ENCODE results near the gene RPL10A. TPM values are rescaled to one million over a fixed set of nuclear protein-coding genes. Genes with fewer than 3 reads are reported as not detected.

RPL10A gene
- polyA plus RNA-seq, 1 of the 3 experiments (the other 2 are of a cell fraction), result 3,548 TPM

DNA sequence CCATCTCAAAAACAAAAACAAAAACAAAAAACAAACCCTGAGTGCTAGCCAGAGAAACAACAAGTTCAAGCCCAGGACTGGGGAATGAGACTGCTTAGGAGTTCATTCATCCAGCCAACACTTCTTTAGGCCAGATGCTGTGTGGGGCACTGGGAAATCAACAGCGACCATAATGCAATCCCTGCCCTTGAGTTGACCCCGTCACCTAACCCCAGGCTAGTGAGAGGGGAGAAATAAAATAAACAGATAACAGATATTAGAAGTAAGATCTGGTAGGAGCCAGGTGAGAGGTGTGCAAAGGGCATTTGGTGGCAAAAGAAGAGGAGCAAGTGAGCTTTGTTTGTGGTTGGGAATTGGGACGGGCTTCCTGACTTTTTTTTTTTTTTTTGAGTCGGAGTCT is 4.9 kb upstream of the RPL10A start:
- no peak overlapping the region for H3K4me3 ChIP-seq (ENCODE audit: low read depth in 2 of 2, low read length in 1 of 2)
- 80% methylated on average over 4 of the region's 4 CpGs for WGBS (ENCODE audit: low lambda C conversion rate)
- no peaks in the 10 kb centered on the region for H3K9me2 ChIP-seq
- no peak overlapping the region for H3K9ac ChIP-seq
- H3K27ac ChIP-seq (ENCODE audit: low read depth in 2 of 2, low read length in 1 of 2), result no peak overlapping the region
- ChIA-PET CTCF (interaction anchor here (1.0 kb wide), 1 partner anchor 121 kb away, joined by 3 read pairs; no protein-coding TSS in a partner anchor), POLR2A (no interaction called here)
- no peak overlapping the region for H3K4me2 ChIP-seq
- H3F3A ChIP-seq (replicated peaks; ENCODE audit: insufficient read depth), result peaks cover under 1% of the 10 kb centered on the region
- no peaks in the 10 kb centered on the region for H3K9me3 ChIP-seq
- TF ChIP-seq, protein P1, sequence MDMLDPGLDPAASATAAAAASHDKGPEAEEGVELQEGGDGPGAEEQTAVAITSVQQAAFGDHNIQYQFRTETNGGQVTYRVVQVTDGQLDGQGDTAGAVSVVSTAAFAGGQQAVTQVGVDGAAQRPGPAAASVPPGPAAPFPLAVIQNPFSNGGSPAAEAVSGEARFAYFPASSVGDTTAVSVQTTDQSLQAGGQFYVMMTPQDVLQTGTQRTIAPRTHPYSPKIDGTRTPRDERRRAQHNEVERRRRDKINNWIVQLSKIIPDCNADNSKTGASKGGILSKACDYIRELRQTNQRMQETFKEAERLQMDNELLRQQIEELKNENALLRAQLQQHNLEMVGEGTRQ (IDR thresholded peaks at IDR 0.05; ENCODE audit: borderline replicate concordance, low read depth, low read length), result no peak
- TF ChIP-seq GABPA (IDR thresholded peaks at IDR 0.05; ENCODE audit: low read depth) (no peak), FOXM1 (IDR thresholded peaks at IDR 0.05; ENCODE audit: low read depth) (no peak), FOXJ3 (CRISPR knock-in tag; IDR thresholded peaks at IDR 0.05) (no peak), CHD2 (IDR thresholded peaks at IDR 0.05; ENCODE audit: low read length, partially characterized antibody) (no peak), RFX5 (IDR thresholded peaks at IDR 0.05; ENCODE audit: low read length) (no peak), TAF1 (IDR thresholded peaks at IDR 0.05; ENCODE audit: borderline replicate concordance, low read depth, low read length) (no peak)
- TF ChIP-seq, protein P2, sequence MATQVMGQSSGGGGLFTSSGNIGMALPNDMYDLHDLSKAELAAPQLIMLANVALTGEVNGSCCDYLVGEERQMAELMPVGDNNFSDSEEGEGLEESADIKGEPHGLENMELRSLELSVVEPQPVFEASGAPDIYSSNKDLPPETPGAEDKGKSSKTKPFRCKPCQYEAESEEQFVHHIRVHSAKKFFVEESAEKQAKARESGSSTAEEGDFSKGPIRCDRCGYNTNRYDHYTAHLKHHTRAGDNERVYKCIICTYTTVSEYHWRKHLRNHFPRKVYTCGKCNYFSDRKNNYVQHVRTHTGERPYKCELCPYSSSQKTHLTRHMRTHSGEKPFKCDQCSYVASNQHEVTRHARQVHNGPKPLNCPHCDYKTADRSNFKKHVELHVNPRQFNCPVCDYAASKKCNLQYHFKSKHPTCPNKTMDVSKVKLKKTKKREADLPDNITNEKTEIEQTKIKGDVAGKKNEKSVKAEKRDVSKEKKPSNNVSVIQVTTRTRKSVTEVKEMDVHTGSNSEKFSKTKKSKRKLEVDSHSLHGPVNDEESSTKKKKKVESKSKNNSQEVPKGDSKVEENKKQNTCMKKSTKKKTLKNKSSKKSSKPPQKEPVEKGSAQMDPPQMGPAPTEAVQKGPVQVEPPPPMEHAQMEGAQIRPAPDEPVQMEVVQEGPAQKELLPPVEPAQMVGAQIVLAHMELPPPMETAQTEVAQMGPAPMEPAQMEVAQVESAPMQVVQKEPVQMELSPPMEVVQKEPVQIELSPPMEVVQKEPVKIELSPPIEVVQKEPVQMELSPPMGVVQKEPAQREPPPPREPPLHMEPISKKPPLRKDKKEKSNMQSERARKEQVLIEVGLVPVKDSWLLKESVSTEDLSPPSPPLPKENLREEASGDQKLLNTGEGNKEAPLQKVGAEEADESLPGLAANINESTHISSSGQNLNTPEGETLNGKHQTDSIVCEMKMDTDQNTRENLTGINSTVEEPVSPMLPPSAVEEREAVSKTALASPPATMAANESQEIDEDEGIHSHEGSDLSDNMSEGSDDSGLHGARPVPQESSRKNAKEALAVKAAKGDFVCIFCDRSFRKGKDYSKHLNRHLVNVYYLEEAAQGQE (IDR thresholded peaks at IDR 0.05; ENCODE audit: low read depth, low read length), result no peak
- TF ChIP-seq, protein P3, sequence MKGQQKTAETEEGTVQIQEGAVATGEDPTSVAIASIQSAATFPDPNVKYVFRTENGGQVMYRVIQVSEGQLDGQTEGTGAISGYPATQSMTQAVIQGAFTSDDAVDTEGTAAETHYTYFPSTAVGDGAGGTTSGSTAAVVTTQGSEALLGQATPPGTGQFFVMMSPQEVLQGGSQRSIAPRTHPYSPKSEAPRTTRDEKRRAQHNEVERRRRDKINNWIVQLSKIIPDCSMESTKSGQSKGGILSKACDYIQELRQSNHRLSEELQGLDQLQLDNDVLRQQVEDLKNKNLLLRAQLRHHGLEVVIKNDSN (IDR thresholded peaks at IDR 0.05; ENCODE audit: borderline replicate concordance, low read depth), result no peak
- no peaks in the 10 kb centered on the region for H4K20me1 ChIP-seq (ENCODE audit: insufficient read depth)
- no peak overlapping the region for H2AFZ ChIP-seq (ENCODE audit: low read depth)
- no peaks in the 10 kb centered on the region for H3K27me3 ChIP-seq (ENCODE audit: insufficient read depth)
- peaks cover 2% of the 10 kb centered on the region for H3K79me2 ChIP-seq (ENCODE audit: insufficient read depth)
- H3K36me3 ChIP-seq (replicated peaks in 1 of 2; ENCODE audit: control insufficient read depth in 1 of 2, insufficient read depth in 2 of 2, low read length in 1 of 2), result peaks cover 0 to 5% of the 10 kb centered on the region in 2 experiments
- H3K4me1 ChIP-seq (ENCODE audit: control insufficient read depth in 1 of 2, insufficient read depth in 2 of 2, low read depth in 1 of 2, low read length in 1 of 2), result peaks cover 0 to 5% of the 10 kb centered on the region in 2 experiments; a peak in 1 of 4 replicates
- DNase-seq, result no peak

DNA sequence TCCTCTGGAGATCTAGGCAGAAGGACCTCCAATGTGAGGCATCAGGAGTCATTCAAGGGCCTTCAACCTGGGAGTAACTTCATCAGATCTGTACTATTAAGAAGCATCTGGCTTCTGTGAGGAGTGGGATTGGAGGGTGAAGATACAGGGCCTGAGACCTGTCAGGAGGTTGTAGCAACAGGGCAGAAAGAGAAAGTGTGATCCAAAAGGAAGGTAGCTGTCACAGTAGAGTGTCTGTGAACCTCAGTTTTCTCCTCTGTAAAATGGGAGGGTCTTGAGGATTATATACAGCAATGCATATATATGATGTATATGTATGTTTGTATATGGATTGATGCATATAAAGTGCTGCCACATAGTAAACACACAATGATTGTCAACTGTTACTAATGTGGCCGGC is 2.6 kb upstream of the RPL10A start:
- Histone ChIP-seq H3K4me2 (no peak overlapping the region), H4K20me1 (ENCODE audit: insufficient read depth) (peaks cover 20% of the 10 kb centered on the region), H3K79me2 (ENCODE audit: insufficient read depth) (peaks cover 25% of the 10 kb centered on the region), H3F3A (replicated peaks; ENCODE audit: insufficient read depth) (peaks cover 19% of the 10 kb centered on the region), H3K9me2 (no peaks in the 10 kb centered on the region), H3K4me1 (ENCODE audit: control insufficient read depth in 1 of 2, insufficient read depth in 2 of 2, low read depth in 1 of 2, low read length in 1 of 2) (peaks cover 9 to 16% of the 10 kb centered on the region in 2 experiments; a peak in 3 of 4 replicates), H3K36me3 (replicated peaks in 1 of 2; ENCODE audit: control insufficient read depth in 1 of 2, insufficient read depth in 2 of 2, low read length in 1 of 2) (peaks cover 12 to 22% of the 10 kb centered on the region in 2 experiments), H2AFZ (ENCODE audit: low read depth) (no peak overlapping the region), H3K27ac (ENCODE audit: low read depth in 2 of 2, low read length in 1 of 2) (no peak overlapping the region), H3K9me3 (no peaks in the 10 kb centered on the region), H3K4me3 (ENCODE audit: low read depth in 2 of 2, low read length in 1 of 2) (no peak overlapping the region), H3K9ac (no peak overlapping the region), H3K27me3 (ENCODE audit: insufficient read depth) (no peaks in the 10 kb centered on the region)
- ChIA-PET CTCF (interaction anchor here (1.3 to 6.6 kb wide), 6 partner anchors 8 to 272 kb away, joined by 3 to 102 read pairs (median 22); partner anchors contain the start of genes FANCE and PPARD), POLR2A (no interaction called here)
- WGBS (ENCODE audit: low lambda C conversion rate), result 100% methylated on average over 1 of the region's 1 CpG
- no peak for DNase-seq
- TF ChIP-seq TAF1 (IDR thresholded peaks at IDR 0.05; ENCODE audit: borderline replicate concordance, low read depth, low read length), result no peak
- TF ChIP-seq, protein P1 (IDR thresholded peaks at IDR 0.05; ENCODE audit: borderline replicate concordance, low read depth, low read length), result no peak
- TF ChIP-seq, protein P4, sequence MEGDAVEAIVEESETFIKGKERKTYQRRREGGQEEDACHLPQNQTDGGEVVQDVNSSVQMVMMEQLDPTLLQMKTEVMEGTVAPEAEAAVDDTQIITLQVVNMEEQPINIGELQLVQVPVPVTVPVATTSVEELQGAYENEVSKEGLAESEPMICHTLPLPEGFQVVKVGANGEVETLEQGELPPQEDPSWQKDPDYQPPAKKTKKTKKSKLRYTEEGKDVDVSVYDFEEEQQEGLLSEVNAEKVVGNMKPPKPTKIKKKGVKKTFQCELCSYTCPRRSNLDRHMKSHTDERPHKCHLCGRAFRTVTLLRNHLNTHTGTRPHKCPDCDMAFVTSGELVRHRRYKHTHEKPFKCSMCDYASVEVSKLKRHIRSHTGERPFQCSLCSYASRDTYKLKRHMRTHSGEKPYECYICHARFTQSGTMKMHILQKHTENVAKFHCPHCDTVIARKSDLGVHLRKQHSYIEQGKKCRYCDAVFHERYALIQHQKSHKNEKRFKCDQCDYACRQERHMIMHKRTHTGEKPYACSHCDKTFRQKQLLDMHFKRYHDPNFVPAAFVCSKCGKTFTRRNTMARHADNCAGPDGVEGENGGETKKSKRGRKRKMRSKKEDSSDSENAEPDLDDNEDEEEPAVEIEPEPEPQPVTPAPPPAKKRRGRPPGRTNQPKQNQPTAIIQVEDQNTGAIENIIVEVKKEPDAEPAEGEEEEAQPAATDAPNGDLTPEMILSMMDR (IDR thresholded peaks at IDR 0.05), result no peak
- TF ChIP-seq SMC3 (IDR thresholded peaks at IDR 0.05; ENCODE audit: low read depth, low read length), result no peak
- TF ChIP-seq, protein P5, sequence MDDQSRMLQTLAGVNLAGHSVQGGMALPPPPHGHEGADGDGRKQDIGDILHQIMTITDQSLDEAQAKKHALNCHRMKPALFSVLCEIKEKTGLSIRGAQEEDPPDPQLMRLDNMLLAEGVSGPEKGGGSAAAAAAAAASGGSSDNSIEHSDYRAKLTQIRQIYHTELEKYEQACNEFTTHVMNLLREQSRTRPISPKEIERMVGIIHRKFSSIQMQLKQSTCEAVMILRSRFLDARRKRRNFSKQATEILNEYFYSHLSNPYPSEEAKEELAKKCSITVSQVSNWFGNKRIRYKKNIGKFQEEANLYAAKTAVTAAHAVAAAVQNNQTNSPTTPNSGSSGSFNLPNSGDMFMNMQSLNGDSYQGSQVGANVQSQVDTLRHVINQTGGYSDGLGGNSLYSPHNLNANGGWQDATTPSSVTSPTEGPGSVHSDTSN (IDR thresholded peaks at IDR 0.05), result no peak
- TF ChIP-seq POLR2AphosphoS5 (IDR thresholded peaks at IDR 0.05; ENCODE audit: low read depth, low read length), result no peak
- no peak for TF ChIP-seq SIN3A (IDR thresholded peaks at IDR 0.05; ENCODE audit: borderline replicate concordance, low read depth, low read length)
- TF ChIP-seq CHD2 (IDR thresholded peaks at IDR 0.05; ENCODE audit: low read length, partially characterized antibody), result no peak
- TF ChIP-seq, protein P6, sequence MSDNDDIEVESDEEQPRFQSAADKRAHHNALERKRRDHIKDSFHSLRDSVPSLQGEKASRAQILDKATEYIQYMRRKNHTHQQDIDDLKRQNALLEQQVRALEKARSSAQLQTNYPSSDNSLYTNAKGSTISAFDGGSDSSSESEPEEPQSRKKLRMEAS (IDR thresholded peaks at IDR 0.05; ENCODE audit: low read depth), result no peak

All from SK-N-SH (cell line).